Urinary bladder (tissue), 4 donors: Measurements from ENCODE around the gene LYRM2. TPM values are rescaled to one million over a fixed set of nuclear protein-coding genes. Genes with fewer than 3 reads are reported as not detected.
"Not testable (repeated sequence)": the region's sequence is repeated elsewhere in the genome, so short reads cannot be mapped to it uniquely, and the experiment has no call there.

Experiments
- DNase-seq: peaks from one replicate; pipeline ENCODE4 v3.0.0-alpha.2; 2015; ENCODE audit errors: extremely low spot score
- H3K27ac ChIP-seq: one replicate; pipeline ENCODE4 v1.5.1; 2013; ENCODE audit warnings: low read depth, mild to moderate bottlenecking, moderate library complexity
- H3K36me3 ChIP-seq: one replicate; pipeline ENCODE4 v1.6.1; 2013; ENCODE audit warnings: mild to moderate bottlenecking, moderate library complexity; ENCODE audit not compliant: insufficient read depth
- H3K4me1 ChIP-seq: one replicate; pipeline ENCODE4 v1.6.1; 2013; ENCODE audit warnings: mild to moderate bottlenecking, moderate library complexity; ENCODE audit not compliant: insufficient read depth
- H3K4me3 ChIP-seq: one replicate; pipeline ENCODE4 v1.5.1; 2013; ENCODE audit warnings: low read depth, low read length
- WGBS: extraction: QIAGEN DNeasy Blood & Tissue Kit; methylation state at CpG from one replicate; pipeline ENCODE4 v1.1.7; 2013; 5-methylcytosine and 5-hydroxymethylcytosine counted together
- polyA plus RNA-seq: library from polyadenylated mRNA; stranded (reverse); fragments of 200-250 nt; gene quantifications from one replicate; pipeline ENCODE4 v1.2.3, GENCODE V29; 2013
- total RNA-seq: library from RNA; depleted of rRNA; stranded (reverse); fragments of >200 nt; gene quantifications from one replicate; pipeline ENCODE4 v1.2.3, GENCODE V29; 2014
- donor health status: healthy with polysubstance abuse.
- donor health status: healthy.

Gene LYRM2
- total and polyA plus RNA-seq, 2 donors, result 20.8 to 30.7 TPM

DNA sequence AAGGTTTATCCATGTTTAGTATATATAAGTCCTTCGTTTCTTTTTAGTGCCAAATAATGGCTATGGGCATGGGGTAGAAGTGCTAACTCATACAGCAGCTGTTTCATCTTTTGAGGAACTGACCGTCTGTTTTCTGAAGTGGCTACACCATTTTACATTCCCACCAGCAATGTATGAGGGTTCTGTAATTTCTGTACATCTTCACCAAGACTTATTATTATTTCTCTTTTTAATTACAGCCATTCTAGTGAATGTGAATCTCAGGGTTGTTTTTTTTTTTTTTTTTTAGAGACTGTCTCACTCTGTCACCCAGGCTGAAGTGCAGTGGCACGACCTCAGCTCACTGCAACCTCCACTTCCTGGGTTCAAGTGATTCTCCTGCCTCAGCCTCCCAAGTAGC, 2.1 kb downstream of the LYRM2 start:
- H3K4me3 ChIP-seq, H3K27ac ChIP-seq, H3K36me3 ChIP-seq, H3K4me1 ChIP-seq, DNase-seq: not testable (repeated sequence)
- WGBS, result over 99% methylated on average over 3 of the region's 3 CpGs

DNA sequence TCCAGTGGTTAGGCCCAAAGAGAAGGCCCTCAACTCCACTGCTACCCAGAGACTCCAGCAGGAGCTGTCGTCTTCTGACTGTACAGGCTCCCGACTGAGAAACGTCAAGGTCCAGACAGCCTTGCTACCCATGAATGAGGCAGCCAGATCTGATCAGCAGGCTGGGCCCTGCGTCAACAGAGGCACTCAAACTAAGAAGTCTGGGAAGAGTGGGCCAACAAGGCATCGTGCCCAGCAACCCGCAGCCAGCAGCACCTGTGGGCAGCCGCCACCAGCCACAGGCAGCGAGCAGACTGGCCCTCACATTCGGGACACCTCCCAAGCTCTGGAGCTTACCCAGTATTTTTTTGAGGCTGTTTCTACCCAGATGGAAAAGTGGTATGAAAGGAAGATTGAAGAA, 8.1 kb downstream of the LYRM2 start:
- H3K4me3 ChIP-seq, result no peak overlapping the region
- no peaks in the 10 kb centered on the region for H3K36me3 ChIP-seq
- WGBS, result 94% methylated on average over 9 of the region's 9 CpGs
- H3K4me1 ChIP-seq, result no peaks in the 10 kb centered on the region
- DNase-seq, result no peak
- H3K27ac ChIP-seq, result no peak overlapping the region

DNA sequence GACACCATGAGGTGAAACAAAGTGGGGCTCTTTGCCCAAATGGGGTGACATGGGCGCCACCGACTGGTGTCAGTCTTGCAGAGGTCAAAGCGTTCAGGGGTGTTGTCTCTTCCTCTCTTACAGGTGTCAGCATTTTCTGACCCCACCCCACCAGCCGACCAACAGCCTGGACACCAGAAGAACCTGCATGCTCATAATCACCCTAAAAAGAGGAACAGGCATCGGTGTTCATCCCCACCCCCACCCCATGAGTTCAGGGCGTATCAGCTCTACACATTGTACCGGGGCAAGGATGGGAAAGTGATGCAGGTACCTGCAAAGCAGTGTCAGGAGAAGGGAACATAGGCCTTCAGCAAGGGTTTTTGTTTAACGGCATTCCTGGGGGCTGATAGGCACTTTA, 14.8 kb downstream of the LYRM2 start:
- peaks cover 2% of the 10 kb centered on the region for H3K36me3 ChIP-seq
- no peaks in the 10 kb centered on the region for H3K4me1 ChIP-seq
- DNase-seq, result no peak
- no peak overlapping the region for H3K27ac ChIP-seq
- no peak overlapping the region for H3K4me3 ChIP-seq
- 92% methylated on average over 8 of the region's 8 CpGs for WGBS

DNA sequence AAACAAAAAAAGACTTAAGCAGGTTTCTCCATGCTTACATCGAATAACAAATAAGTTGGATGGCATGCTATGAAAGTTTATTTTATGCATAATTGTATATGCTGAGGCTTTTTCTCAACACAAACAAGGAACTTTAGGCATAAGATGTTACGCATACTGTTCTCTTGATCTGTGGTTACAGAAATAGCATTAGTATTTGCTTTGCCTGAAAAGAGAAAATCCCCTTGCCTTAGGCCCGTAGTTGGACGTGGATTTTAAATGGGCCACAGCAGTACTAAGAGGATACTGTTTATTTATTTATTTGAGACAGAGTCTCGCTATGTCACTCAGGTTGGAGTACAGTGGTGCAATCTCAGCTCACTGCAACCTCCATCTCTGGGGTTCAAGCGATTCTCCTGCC, 19.0 kb downstream of the LYRM2 start:
- DNase-seq, result no peak
- peaks cover 2% of the 10 kb centered on the region for H3K36me3 ChIP-seq
- H3K27ac ChIP-seq, result no peak overlapping the region
- 85% methylated on average over 6 of the region's 6 CpGs for whole genome bisulfite sequencing
- no peak overlapping the region for H3K4me3 ChIP-seq
- H3K4me1 ChIP-seq, result no peaks in the 10 kb centered on the region

DNA sequence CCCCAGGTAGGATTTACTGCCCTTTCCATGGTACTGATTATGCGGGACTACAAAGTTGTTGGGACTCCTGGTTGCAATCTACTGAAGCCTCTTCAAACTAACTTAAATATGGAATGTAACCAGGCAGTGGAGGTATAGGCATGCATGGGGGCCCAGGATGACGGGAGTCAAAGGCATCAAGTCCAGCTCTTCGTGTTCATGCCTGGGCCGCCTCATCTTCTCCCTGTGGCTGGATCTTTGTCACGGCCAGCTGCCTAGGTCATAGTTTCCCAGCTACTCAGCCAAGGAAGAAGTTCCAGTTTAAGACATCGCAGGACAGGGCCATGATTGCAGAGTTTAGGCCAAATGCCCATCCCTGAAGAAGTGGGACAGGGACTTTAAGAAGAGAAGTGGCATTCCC, 20.5 kb downstream of the LYRM2 start:
- WGBS, result 96% methylated on average over 6 of the region's 6 CpGs
- Histone ChIP-seq H3K27ac (no peak overlapping the region), H3K36me3 (peaks cover 2% of the 10 kb centered on the region), H3K4me3 (no peak overlapping the region), H3K4me1 (no peaks in the 10 kb centered on the region)
- DNase-seq, result no peak

DNA sequence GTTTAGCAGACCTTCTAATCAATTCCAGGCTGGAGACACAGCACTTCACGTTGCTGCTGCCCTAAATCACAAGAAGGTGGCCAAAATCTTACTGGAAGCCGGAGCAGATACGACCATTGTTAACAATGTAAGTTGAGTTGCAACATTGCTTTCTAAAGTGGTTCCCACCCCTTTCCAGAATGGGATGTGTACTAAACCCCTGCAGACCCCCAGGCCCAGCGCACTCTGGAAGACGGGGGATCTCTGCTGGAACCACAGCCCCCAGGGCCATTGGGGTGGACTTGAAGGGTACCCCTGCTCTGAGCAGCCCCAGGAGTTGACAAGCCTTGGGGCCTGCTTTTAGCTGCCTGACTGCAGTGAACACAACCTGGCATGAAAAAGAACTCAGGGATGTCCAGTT, 22.0 kb downstream of the LYRM2 start:
- Histone ChIP-seq H3K4me3 (no peak overlapping the region), H3K36me3 (no peaks in the 10 kb centered on the region), H3K27ac (no peak overlapping the region), H3K4me1 (no peaks in the 10 kb centered on the region)
- WGBS, result 81% methylated on average over 5 of the region's 5 CpGs
- DNase-seq, result no peak

DNA sequence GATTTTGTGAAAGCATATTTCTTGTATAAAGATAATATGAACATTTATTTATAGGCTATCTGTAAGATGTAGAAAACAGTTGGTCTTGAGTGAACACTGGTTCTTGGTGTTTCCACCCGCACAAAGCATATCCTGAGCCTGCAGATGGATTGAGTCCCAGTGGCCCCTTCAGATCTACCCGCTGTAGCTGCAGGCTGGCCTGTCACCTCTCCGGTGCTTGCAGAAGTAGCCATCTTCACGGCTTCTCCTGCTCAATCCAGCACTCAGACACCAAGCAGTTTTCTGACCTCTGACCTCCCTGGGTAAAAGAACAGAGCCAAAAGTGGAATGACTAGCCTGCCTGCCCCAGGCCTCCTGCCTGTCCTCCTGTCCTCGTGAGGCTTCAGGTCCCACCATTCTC, 22.7 kb downstream of the LYRM2 start:
- 79% methylated on average over 5 of the region's 5 CpGs for WGBS
- Histone ChIP-seq H3K4me3 (no peak overlapping the region), H3K36me3 (no peaks in the 10 kb centered on the region), H3K27ac (no peak overlapping the region), H3K4me1 (no peaks in the 10 kb centered on the region)
- DNase-seq, result no peak

DNA sequence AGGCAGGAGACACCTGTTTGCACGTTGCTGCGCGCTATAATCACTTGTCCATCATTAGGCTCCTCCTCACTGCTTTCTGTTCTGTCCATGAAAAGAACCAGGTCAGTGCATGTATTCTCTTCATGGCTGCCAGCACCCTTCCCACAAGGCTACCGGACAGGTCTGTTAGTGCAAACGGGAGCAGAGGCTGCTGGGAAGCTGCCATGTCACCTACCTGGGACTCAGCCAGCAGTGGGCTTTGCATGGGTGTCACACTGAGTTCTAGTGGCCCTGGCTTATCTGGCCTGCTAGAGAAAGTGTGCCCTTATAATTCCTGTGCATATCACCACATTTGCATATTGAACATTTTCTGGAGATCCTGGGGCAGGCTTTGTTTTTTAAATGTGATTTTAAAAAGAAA, 24.8 kb downstream of the LYRM2 start:
- 85% methylated on average over 5 of the region's 5 CpGs for WGBS
- H3K4me3 ChIP-seq, result no peak overlapping the region
- no peaks in the 10 kb centered on the region for H3K36me3 ChIP-seq
- DNase-seq, result no peak
- no peak overlapping the region for H3K27ac ChIP-seq
- no peaks in the 10 kb centered on the region for H3K4me1 ChIP-seq

DNA sequence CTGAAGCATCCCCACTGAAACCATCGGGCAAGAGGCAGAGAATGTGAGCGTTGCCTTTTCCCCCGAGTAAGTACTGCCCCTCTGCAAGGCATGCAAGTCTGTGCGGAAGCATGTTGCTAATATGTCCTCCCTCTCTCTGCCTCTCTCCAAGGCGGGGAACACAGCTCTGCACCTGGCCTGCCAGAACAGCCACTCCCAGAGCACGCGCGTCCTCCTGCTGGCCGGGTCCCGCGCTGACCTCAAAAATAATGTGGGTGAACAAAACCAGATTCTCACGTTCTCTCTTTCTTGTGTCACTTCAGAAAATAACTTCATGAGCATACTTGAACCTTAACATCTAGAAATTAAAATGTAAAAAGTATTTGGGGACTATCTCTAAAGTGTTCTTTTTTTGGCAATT, 26.4 kb downstream of the LYRM2 start:
- 82% methylated on average over 12 of the region's 12 CpGs for WGBS
- Histone ChIP-seq H3K27ac (no peak overlapping the region), H3K36me3 (no peaks in the 10 kb centered on the region), H3K4me1 (no peaks in the 10 kb centered on the region), H3K4me3 (no peak overlapping the region)
- no peak for DNase-seq

DNA sequence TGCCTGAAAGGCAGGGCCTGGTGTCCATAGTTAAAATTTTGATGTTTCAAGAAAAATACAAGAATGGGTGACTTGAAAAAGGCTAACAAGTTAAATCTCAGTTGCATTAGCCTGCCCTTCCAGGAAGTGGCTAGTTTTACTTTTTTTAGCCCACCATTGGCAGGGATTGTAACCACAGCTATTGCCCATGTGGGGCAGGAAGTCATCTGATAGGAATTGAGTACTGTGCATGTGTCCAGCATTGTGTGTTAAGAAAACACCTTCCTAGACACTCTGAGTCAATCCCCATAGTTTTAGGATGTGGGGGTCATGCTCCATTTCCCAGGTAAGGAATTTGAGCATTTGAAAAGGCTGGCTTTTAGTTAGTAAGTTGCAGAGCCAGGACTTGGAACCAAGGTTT, 26.9 kb downstream of the LYRM2 start:
- Histone ChIP-seq H3K4me1 (no peaks in the 10 kb centered on the region), H3K4me3 (no peak overlapping the region), H3K36me3 (no peaks in the 10 kb centered on the region), H3K27ac (no peak overlapping the region)
- DNase-seq, result no peak

DNA sequence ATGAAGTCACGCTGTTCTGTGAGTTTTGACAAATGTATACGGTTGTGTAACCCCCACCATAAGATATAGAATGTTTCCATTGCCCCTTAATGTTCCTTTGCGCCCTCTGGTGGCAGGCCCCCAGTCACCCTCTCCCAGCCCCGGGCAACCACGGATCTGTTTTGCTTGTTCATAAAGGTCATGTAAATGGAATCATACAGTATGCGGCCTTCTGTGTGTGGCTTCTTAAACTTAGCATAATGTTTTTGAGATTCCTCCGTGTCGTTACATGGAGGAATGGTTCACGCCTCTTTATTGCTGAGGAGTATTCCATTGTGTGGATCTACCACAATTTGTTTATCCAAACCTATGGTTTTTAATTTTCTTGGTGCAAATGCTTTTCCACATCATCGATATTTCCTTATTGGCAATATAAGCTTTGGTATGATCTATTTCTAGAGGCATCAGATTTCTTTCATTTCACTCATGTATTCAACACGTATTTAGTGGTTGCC, 28.4 kb downstream of the LYRM2 start:
- Histone ChIP-seq H3K4me3 (no peak overlapping the region), H3K27ac (no peak overlapping the region), H3K4me1 (no peaks in the 10 kb centered on the region), H3K36me3 (no peaks in the 10 kb centered on the region)
- 54% methylated on average over 11 of the region's 11 CpGs for WGBS
- DNase-seq, result no peak

DNA sequence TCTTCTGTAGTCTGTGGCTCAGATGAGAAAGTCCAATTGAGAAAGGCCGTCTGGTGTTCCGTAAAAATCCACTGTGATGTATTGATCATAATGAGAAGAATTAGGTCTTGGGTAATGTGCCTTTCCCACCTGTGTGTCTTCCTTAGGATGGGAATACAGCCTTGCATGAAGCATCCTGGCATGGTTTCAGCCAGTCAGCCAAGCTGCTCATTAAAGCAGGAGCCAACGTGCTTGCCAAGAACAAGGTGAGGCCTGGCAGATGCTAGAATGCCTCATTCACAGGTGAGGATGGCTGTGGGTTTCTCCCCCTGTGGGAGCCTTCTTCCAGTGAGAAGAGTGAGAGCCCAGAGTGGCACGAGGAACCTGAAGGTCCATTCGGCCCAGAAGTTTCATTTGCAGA, 32.7 kb downstream of the LYRM2 start:
- DNase-seq, result no peak
- Histone ChIP-seq H3K4me3 (no peak overlapping the region), H3K27ac (no peak overlapping the region), H3K36me3 (no peaks in the 10 kb centered on the region), H3K4me1 (no peaks in the 10 kb centered on the region)
- WGBS, result 90% methylated on average over 5 of the region's 5 CpGs

DNA sequence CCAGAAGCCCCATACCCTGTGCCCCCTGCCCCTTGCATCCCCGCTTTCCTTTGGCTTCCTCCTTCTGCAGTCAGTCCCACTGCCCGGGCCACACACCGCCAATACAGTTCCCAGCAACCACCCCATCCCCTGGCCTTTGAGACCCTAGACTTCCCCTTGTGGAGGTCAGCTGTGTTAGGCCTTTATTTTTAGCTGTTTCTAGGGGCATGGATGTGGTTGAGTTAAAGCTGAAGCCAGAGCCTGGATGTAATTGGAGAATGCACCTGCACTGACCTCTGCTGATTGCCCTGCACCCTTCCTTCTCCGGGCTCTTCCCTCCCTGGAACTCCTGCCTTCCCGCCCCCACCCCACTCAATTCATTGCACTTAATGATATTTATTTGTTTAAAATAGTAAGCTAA, 33.9 kb downstream of the LYRM2 start:
- DNase-seq, result no peak
- no peaks in the 10 kb centered on the region for H3K36me3 ChIP-seq
- H3K27ac ChIP-seq, result no peak overlapping the region
- WGBS, result 86% methylated on average over 5 of the region's 5 CpGs
- H3K4me1 ChIP-seq, result no peaks in the 10 kb centered on the region
- H3K4me3 ChIP-seq, result no peak overlapping the region

DNA sequence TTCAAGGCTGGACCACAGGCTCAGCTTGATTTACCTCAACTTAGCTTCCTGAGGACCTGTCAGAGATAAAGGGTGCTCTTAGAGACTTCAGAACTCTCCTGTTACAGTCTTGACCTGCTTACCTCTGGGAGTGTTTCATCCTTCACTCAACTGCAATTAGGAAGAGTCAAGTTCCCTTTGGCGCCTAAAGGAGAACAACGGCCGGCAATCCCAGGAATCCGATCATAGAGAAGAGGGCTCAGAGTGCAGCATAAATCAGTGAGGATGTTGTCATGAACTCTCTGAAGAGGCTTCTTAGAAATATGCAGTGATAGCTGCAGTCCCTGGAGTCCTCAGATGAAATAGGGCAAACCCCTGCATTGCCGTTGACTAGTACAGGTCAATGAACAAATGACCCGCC, 36.4 kb downstream of the LYRM2 start:
- WGBS, result 95% methylated on average over 6 of the region's 6 CpGs
- no peak for DNase-seq
- Histone ChIP-seq H3K4me3 (no peak overlapping the region), H3K27ac (no peak overlapping the region), H3K4me1 (no peaks in the 10 kb centered on the region), H3K36me3 (no peaks in the 10 kb centered on the region)

DNA sequence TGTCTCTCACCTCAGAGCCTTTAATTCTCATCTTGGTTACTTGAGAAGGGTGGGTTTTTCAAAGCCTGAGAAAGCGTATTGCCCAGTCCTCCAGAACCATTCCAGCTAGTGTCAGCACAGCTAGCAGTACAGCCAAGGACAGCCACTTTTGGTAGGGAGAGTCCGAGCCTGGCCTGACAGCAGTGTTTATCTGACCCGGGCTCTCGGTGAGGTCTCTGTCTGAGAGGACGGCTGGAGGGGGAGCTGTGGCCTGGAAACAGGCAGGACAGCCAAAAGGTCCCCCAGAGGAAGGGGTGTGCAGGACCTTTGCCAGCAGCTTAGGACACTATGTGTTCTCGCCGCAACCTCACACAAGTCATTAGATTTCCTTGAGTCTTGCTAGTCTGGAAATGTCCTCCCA, 38.8 kb downstream of the LYRM2 start:
- no peak for DNase-seq
- Histone ChIP-seq H3K36me3 (no peaks in the 10 kb centered on the region), H3K27ac (no peak overlapping the region), H3K4me3 (no peak overlapping the region), H3K4me1 (no peaks in the 10 kb centered on the region)
- 72% methylated on average over 7 of the region's 7 CpGs for WGBS
